Measurements from ENCODE around the gene MTARC2.

The MTARC2 gene

DNA sequence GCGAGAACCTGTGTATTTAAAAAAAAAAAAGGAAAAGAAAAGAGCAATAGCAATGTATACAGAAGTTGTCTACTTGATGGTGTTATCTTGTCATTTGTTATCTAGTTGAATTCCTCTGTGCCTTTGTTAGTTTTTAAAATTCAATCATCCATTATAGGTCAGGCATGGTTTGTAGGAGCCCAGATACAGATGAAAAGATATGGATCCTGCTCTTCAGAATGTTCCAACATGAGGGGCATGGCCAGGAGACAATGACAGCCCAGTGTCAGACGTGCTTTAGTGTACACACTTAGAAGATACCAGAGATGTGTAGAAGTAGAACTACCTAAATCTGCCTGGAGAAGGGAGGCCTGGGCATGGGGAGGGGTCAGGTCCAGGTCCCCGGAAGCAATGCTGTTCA is 16.6 kb downstream of the MTARC2 start:
- H3K4me2 ChIP-seq, result no peak overlapping the region
- H3K27ac ChIP-seq, result no peak overlapping the region
- no peak overlapping the region for H3K4me3 ChIP-seq
- no peaks in the 10 kb centered on the region for H3K36me3 ChIP-seq
- no peaks in the 10 kb centered on the region for H3K27me3 ChIP-seq
- no peak overlapping the region for H3K9ac ChIP-seq
- peaks cover 20% of the 10 kb centered on the region for H3K4me1 ChIP-seq
- H3K9me3 ChIP-seq, result 0 out of 2 replicates have a peak, but pooled peaks cover 4% of the 10 kb centered on the region
- no peaks in the 10 kb centered on the region for H4K20me1 ChIP-seq
- TF ChIP-seq Cebpa-rat (IDR thresholded peaks at IDR 0.05), result no peak

GRCh38 chr1:220767312-220768125 is 19.4 kb downstream of the MTARC2 start:
- Histone ChIP-seq H3K4me2 (peak overlapping the region; percentile 17; the same call in 1 of the 2 replicates), H3K9me3 (0 out of 2 replicates have a peak, but pooled peaks cover 4% of the 10 kb centered on the region), H4K20me1 (no peaks in the 10 kb centered on the region), H3K9ac (no peak overlapping the region), H3K4me3 (no peak overlapping the region), H3K27me3 (no peaks in the 10 kb centered on the region), H3K36me3 (no peaks in the 10 kb centered on the region), H3K27ac (no peak overlapping the region), H3K4me1 (peaks cover 38% of the 10 kb centered on the region)
- TF ChIP-seq Cebpa-rat (IDR thresholded peaks at IDR 0.05), result no peak

- Histone ChIP-seq H3K4me2 (peak overlapping the region; percentile 17; the same call in 1 of the 2 replicates), H3K9ac (no peak overlapping the region)
These were observed 20.0 kb downstream of the MTARC2 start for GRCh38 chr1:220768126-220768601.

GRCh38 chr1:220769205-220769604 is 21.1 kb downstream of the MTARC2 start:
- Histone ChIP-seq H3K36me3 (no peaks in the 10 kb centered on the region), H3K9me3 (0 out of 2 replicates have a peak, but pooled peaks cover 4% of the 10 kb centered on the region), H3K9ac (no peak overlapping the region), H3K4me2 (peak overlapping the region; percentile 24; the same call in 1 of the 2 replicates), H3K4me3 (no peak overlapping the region), H3K27ac (no peak overlapping the region), H3K4me1 (peaks cover 38% of the 10 kb centered on the region), H4K20me1 (no peaks in the 10 kb centered on the region), H3K27me3 (no peaks in the 10 kb centered on the region)
- no peak for TF ChIP-seq Cebpa-rat (IDR thresholded peaks at IDR 0.05)

More at GRCh38 chr1:220768126-220768601, 20.0 kb downstream of the MTARC2 start:
- Histone ChIP-seq H3K4me1 (peaks cover 38% of the 10 kb centered on the region), H3K36me3 (no peaks in the 10 kb centered on the region), H3K9me3 (0 out of 2 replicates have a peak, but pooled peaks cover 4% of the 10 kb centered on the region), H4K20me1 (no peaks in the 10 kb centered on the region), H3K27me3 (no peaks in the 10 kb centered on the region), H3K4me3 (no peak overlapping the region), H3K27ac (no peak overlapping the region)
- TF ChIP-seq Cebpa-rat (IDR thresholded peaks at IDR 0.05), result no peak

- H3K4me1 ChIP-seq, result peaks cover 38% of the 10 kb centered on the region
- TF ChIP-seq Cebpa-rat (IDR thresholded peaks at IDR 0.05), result no peak
- H3K9me3 ChIP-seq, result 0 out of 2 replicates have a peak, but pooled peaks cover 4% of the 10 kb centered on the region
- H3K27ac ChIP-seq, result peak overlapping the region; percentile 63
- H3K4me2 ChIP-seq, result peak overlapping the region; percentile 93
- H4K20me1 ChIP-seq, result no peaks in the 10 kb centered on the region
- no peaks in the 10 kb centered on the region for H3K27me3 ChIP-seq
- H3K9ac ChIP-seq, result peak overlapping the region; percentile 39; the same call in 1 of the 2 replicates
- no peaks in the 10 kb centered on the region for H3K36me3 ChIP-seq
- H3K4me3 ChIP-seq, result peak overlapping the region; percentile 54
These were observed 22.3 kb downstream of the MTARC2 start for GRCh38 chr1:220770245-220770913.

DNA sequence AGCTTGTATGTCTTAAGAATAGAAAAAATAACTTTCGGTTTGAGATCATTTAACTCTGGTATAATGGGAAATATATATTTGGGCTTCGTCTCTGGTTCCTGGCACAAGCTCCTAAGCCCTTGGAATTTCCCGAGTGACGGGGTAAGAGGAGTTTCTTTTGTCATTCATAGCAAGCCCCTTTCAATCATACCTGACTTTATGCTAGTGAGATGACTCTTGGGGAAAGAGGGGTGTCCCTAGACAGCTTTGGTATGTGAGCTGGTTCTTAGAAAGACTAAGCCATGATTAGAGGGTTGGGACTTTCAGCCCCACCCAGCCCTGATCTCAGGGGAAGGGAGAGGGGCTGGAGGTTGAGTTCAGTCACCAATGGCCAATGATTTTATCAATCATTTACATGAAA is 24.7 kb downstream of the MTARC2 start:
- H3K4me2 ChIP-seq, result no peak overlapping the region
- no peaks in the 10 kb centered on the region for H4K20me1 ChIP-seq
- no peak overlapping the region for H3K9ac ChIP-seq
- no peaks in the 10 kb centered on the region for H3K27me3 ChIP-seq
- H3K36me3 ChIP-seq, result no peaks in the 10 kb centered on the region
- peaks cover 32% of the 10 kb centered on the region for H3K4me1 ChIP-seq
- H3K27ac ChIP-seq, result no peak overlapping the region
- H3K9me3 ChIP-seq, result 0 out of 2 replicates have a peak, but pooled peaks cover 4% of the 10 kb centered on the region
- no peak overlapping the region for H3K4me3 ChIP-seq
- no peak for TF ChIP-seq Cebpa-rat (IDR thresholded peaks at IDR 0.05)

DNA sequence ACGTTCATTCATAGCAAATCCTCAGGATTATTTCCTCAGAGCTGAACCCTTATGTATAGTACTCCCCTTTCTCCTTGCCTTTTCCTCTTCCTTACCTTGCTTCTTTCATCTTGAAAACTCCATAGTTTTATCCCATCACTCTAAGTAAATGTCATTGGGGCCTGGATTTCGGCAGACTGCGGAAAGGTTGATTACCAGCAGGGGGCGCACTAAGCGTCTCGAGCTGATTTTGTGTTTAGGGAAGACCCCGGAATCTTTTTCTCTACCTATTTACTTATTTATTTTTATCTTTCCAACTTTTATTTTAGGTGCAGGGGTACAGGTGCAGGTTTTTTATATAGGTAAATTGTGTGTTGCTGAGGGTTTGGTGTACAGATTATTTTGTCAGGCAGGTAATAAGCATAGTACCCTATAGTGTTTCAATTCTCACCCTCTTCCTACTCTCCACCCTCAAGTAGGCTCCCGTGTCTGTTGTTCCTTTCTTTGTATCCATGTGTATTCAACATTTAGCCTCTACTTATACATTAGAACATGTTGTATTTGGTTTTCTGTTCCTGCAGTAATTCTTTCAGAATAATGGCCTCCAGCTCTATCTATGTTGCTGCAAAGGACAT is 27.2 kb downstream of the MTARC2 start:
- no peak for TF ChIP-seq Cebpa-rat (IDR thresholded peaks at IDR 0.05)
- H4K20me1 ChIP-seq, result no peaks in the 10 kb centered on the region
- no peak overlapping the region for H3K27ac ChIP-seq
- H3K4me2 ChIP-seq, result no peak overlapping the region
- no peaks in the 10 kb centered on the region for H3K36me3 ChIP-seq
- no peaks in the 10 kb centered on the region for H3K27me3 ChIP-seq
- no peaks in the 10 kb centered on the region for H3K9me3 ChIP-seq
- no peak overlapping the region for H3K9ac ChIP-seq
- peaks cover 11% of the 10 kb centered on the region for H3K4me1 ChIP-seq
- H3K4me3 ChIP-seq, result no peak overlapping the region

DNA sequence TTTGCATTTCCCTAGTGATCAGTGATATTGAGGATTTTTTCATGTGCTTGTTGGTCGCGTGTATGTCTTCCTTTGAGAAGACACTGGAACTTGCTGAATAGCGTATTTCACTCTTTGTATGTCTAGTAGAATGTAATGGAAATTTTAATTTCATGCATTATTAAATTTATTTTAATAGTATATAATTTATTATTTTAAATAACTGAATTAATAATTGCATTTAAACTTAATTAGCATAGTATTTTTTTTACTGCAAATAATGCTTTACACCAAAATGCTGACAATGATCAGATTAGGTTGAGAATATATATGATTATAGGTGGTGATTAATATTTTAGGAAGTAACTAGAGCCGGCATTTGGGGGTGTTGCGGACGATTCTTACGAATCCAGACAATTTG is 28.1 kb downstream of the MTARC2 start:
- Histone ChIP-seq H3K9me3 (no peaks in the 10 kb centered on the region), H3K9ac (no peak overlapping the region), H3K4me1 (peaks cover 2% of the 10 kb centered on the region), H3K4me2 (no peak overlapping the region), H4K20me1 (no peaks in the 10 kb centered on the region), H3K4me3 (no peak overlapping the region), H3K27ac (no peak overlapping the region), H3K36me3 (no peaks in the 10 kb centered on the region), H3K27me3 (no peaks in the 10 kb centered on the region)
- no peak for TF ChIP-seq Cebpa-rat (IDR thresholded peaks at IDR 0.05)

DNA sequence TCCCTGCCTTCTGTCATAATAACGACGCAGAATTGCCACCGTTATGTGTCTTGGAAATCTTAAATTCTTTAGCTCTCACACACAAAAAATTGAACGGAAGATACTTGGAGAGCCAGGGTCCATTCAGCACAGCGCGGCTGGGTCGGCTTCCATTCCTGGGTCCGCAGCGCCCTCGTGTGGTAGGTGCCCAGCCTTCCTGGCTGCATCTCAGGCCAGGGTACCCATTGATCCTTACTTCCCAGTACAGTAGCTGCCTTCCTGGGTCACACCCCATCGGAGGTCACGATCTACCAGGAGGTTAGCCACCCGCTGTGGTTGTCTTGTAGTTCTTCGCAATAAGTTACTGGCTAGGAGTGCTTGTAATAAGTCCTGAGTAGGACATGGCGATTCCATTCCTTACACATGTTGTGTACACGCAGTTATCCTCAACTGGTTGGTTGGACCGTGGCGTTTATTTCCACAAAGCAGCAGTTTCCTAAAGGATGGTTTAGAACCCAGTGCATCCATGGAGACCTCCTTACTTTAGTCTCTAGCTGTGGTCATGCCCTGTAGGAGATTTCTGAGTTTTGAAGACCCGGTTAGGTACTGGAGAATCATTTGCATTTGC is 28.7 kb downstream of the MTARC2 start:
- Histone ChIP-seq H3K4me1 (no peaks in the 10 kb centered on the region), H3K4me3 (no peak overlapping the region), H3K4me2 (no peak overlapping the region), H3K9ac (no peak overlapping the region), H3K27ac (no peak overlapping the region), H4K20me1 (no peaks in the 10 kb centered on the region), H3K9me3 (no peaks in the 10 kb centered on the region), H3K36me3 (no peaks in the 10 kb centered on the region), H3K27me3 (no peaks in the 10 kb centered on the region)
- TF ChIP-seq Cebpa-rat (IDR thresholded peaks at IDR 0.05), result no peak

Measured in BLaER1 (cell line).